Neutrophil (primary cell): ENCODE results near the gene DQX1.

ENCODE experiments used
- H3K27ac ChIP-seq: fragments of 200-600 bp; sonication (generic); 2 replicates; pipeline ENCODE4 v1.5.1; 2016; ENCODE audit warnings: mild to moderate bottlenecking, moderate library complexity
- H3K27me3 ChIP-seq: fragments of 200-600 bp; sonication (generic); 2 replicates; pipeline ENCODE4 v1.6.0; 2016; ENCODE audit warnings: mild to moderate bottlenecking
- H3K36me3 ChIP-seq: fragments of 200-600 bp; sonication (generic); 2 replicates; pipeline ENCODE4 v1.5.1; 2017
- H3K4me1 ChIP-seq, 2 experiments: fragments of 200-600 bp in 1 of 2; sonication (generic) in 1 of 2; 1 replicate in 1 of 2; 2 replicates in 1 of 2; pipeline versions ENCODE4 v1.5.1 to v1.6.1; 2013 to 2016; ENCODE audit warnings: low read depth in 1 of 2, low read length in 1 of 2, mild to moderate bottlenecking in 1 of 2, moderate library complexity in 1 of 2; ENCODE audit not compliant: control insufficient read depth in 1 of 2, insufficient read depth in 1 of 2
- H3K4me3 ChIP-seq, 2 experiments: fragments of 200-600 bp in 1 of 2; sonication (generic) in 1 of 2; 1 replicate in 1 of 2; 2 replicates in 1 of 2; pipeline ENCODE4 v1.5.1; 2013 to 2016; ENCODE audit warnings: low read depth in 1 of 2, low read length in 1 of 2, mild to moderate bottlenecking in 1 of 2, moderate library complexity in 1 of 2
- H3K9me3 ChIP-seq: fragments of 200-600 bp; sonication (generic); 2 replicates; pipeline ENCODE4 v1.5.1; 2016
- TF ChIP-seq, protein P1 (sequence below): fragments of 200-600 bp; sonication (generic); IDR thresholded peaks from 2 replicates; pipeline ENCODE4 v1.5.1; 2016; ENCODE audit warnings: antibody characterized with exemption

The DQX1 gene

DNA sequence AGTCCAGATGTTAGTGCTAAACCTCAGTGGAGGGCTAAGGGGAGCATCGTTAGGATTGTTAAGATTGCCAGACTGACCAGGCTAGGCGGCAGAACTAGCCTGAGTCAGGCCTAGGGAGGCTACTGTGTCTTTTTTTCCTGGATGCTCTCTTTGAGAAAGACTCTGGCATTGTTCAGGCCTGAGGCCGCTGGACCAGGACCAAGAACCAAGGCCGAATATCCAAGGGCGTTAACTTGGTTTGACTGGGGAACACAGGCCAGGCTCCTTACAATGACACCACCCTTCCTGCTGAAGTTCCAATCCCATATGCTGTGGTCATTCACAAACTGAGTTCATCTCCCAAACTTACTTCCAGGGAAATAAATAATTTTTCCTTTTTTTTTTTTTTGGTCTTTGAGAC, 14.3 kb upstream of the DQX1 start:
- Histone ChIP-seq H3K9me3 (no peaks in the 10 kb centered on the region), H3K27ac (no peak overlapping the region), H3K4me3 (no peak overlapping the region), H3K27me3 (no peaks in the 10 kb centered on the region), H3K36me3 (no peaks in the 10 kb centered on the region), H3K4me1 (peaks cover 15 to 23% of the 10 kb centered on the region in 2 experiments)
- TF ChIP-seq, protein P1, sequence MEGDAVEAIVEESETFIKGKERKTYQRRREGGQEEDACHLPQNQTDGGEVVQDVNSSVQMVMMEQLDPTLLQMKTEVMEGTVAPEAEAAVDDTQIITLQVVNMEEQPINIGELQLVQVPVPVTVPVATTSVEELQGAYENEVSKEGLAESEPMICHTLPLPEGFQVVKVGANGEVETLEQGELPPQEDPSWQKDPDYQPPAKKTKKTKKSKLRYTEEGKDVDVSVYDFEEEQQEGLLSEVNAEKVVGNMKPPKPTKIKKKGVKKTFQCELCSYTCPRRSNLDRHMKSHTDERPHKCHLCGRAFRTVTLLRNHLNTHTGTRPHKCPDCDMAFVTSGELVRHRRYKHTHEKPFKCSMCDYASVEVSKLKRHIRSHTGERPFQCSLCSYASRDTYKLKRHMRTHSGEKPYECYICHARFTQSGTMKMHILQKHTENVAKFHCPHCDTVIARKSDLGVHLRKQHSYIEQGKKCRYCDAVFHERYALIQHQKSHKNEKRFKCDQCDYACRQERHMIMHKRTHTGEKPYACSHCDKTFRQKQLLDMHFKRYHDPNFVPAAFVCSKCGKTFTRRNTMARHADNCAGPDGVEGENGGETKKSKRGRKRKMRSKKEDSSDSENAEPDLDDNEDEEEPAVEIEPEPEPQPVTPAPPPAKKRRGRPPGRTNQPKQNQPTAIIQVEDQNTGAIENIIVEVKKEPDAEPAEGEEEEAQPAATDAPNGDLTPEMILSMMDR: no peak

DNA sequence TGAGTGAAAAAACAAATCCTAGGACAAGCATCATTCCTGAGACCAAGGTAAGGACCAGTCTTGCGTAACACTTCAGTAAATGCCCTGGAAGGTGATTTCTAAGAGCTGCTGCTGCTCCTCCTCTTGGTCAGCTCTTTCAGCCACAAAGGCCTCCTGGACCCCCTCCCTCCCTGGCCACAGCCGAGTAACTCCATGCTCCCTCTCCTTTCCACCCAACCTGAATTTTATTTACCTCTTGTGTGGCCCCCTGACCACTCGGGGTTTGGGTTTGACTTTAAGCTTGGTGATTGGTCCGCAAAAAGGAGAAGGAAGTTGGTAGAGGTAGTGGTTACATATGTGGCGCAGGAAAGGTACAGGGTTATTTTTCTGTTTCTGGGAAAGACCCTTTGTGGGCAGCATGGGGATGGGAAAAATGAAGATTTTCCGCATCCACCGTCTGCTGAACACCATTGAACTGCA, 12.9 kb upstream of the DQX1 start:
- H3K27me3 ChIP-seq: no peaks in the 10 kb centered on the region
- H3K9me3 ChIP-seq: no peaks in the 10 kb centered on the region
- TF ChIP-seq, protein P1: no peak
- H3K36me3 ChIP-seq: peaks cover 6% of the 10 kb centered on the region
- peaks cover 15 to 23% of the 10 kb centered on the region in 2 experiments for H3K4me1 ChIP-seq
- H3K27ac ChIP-seq: peak overlapping the region; percentile 63
- peak overlapping the region; percentile 38 to 49 for H3K4me3 ChIP-seq

DNA sequence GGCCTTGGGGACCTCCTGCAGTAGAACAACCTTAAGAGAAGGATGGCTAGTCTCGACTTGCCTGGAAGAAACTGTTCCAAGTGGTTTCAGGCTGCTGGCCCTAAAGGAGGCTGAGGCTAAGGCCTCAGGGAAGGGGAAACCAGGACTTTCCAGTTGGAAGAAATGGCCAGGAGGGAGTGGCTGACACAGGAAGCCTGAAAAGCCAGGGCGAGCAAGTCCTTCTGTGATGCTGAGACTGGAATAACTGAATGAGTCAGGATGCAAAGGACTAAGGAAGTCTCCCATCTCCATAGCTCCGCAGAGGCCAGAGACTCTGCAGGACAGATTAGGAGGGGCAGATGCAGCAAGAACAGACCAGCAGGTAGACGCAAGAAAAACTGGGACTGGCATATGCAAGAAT, 11.1 kb upstream of the DQX1 start:
- H3K36me3 ChIP-seq: peaks cover 21% of the 10 kb centered on the region
- H3K9me3 ChIP-seq: no peaks in the 10 kb centered on the region
- TF ChIP-seq, protein P1: no peak
- H3K4me3 ChIP-seq: no peak overlapping the region
- no peak overlapping the region for H3K27ac ChIP-seq
- H3K4me1 ChIP-seq: peaks cover 15 to 23% of the 10 kb centered on the region in 2 experiments
- H3K27me3 ChIP-seq: no peaks in the 10 kb centered on the region

DNA sequence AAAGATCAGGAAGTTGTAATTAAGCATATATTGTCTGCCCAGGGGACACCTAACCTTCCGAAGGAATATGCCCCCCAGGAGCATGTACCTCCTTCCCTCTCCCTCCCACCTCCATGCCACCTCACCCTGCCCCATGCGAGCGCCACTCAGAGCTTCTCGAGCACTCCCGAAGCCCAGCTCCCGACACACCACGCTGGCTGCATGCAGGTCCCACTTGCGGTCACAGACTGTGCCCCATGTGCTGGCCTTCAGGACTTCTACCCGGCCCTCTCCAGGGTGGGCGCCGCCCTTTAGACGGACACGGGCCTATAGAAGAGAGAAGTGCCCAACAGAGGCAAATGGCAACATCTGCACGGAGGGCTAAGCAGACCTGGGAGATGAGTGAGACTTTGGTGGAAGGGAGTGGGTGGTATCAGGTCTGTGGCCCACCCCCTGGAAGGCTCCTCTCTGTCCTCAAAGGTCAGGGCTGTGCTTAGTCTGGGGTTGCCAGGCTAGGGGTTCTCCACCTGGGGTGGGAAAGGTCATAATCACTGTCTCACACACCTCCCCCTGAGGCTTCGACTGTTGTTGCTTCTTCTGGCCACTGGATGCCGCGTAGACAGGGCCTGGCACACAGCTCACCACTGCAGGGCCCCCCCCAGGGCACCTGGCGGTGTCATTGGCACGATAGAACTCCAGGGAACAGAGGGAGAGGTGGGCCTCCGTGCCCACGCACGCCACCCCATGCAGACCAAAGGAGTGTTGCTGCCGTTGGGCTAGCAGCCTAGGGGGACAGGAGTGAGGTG, 10.3 kb upstream of the DQX1 start:
- Histone ChIP-seq H3K27me3 (no peaks in the 10 kb centered on the region), H3K4me3 (no peak overlapping the region), H3K36me3 (peaks cover 21% of the 10 kb centered on the region), H3K4me1 (peaks cover 20 to 27% of the 10 kb centered on the region in 2 experiments), H3K9me3 (no peaks in the 10 kb centered on the region), H3K27ac (no peak overlapping the region)
- TF ChIP-seq, protein P1: no peak

DNA sequence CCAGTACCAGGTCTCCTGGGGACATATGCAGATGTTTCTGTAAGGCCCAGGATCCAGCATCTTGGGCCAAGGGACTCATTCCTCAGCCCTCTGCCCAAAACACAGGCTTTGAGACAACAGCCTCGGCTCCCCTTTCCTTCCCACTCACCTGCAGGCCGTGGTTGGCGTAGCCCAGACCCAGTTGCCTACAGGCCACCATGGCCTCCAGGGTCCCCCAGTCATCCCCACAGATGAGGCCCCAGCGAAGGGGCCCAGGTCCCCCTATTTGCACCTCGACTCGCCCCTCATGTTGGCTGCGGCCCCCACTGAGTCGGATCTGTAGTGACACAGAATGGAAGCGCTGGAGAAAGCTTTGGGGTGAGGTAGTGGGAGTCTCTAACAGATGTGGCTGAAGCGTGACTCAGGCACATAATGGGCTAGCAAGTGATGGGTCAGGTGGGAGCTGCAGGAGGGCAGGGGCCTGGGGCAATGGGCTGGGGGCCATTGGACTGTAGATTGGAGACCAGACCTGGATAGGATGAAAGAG, 9.5 kb upstream of the DQX1 start:
- Histone ChIP-seq H3K36me3 (peaks cover 21% of the 10 kb centered on the region), H3K4me1 (peaks cover 28 to 36% of the 10 kb centered on the region in 2 experiments), H3K9me3 (no peaks in the 10 kb centered on the region)

More for the DNA sequence above, 9.5 kb upstream of the DQX1 start:
- no peak overlapping the region for H3K4me3 ChIP-seq
- TF ChIP-seq, protein P1: no peak
- H3K27me3 ChIP-seq: no peaks in the 10 kb centered on the region
- H3K27ac ChIP-seq: no peak overlapping the region
